Colon (tissue), 2 donors: ENCODE data around the gene MLLT6.

Source experiments
- FAIRE-seq: peaks from 2 replicates; lab custom pipeline; 2012; peaks lifted over from hg19 to GRCh38; lab: Jason Lieb, UNC
- donor health status: control.
- donor health status: control.

Gene MLLT6

DNA sequence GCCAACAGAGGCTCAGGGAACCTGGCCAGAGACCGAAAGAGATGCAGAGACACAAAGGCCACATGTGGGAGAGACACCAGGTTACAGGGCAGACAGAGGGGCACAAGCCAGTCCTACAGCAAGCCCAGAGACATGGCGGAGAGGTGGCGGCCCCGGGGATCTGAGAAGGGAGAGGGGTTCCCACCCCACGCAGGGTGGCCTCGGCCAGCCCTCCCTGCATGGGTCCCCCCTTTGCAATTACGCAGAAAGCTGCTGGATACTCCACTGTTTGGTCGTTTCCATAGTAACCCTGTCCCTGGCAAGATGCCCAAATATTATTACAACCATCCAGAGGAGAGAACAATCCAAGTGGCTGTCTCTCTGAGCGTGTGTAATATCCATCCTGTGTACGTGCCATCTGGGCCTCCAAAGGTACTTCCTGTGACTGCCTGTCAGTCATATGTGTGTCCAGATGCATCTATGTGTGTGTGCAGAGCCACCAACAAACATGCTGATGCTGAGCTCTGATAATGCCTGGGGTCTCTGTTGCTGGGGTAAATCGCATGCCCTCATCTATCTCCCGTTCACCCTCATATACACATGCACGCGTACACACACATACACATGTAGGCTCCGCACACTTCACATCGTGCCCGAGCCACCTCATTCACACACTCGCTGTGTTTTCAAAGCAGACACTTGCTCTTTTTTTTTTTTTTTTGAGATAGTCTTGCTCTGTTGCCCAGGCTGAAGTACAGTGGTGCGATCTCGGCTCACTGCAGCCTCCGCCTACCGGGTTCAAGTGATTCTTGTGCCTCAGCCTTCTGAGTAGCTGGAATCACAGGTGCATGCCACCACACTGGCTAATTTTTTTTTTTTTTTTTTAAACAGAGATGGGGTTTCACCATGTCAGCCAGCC lies 37.6 kb downstream of the MLLT6 start:
- FAIRE-seq, result no peak

DNA sequence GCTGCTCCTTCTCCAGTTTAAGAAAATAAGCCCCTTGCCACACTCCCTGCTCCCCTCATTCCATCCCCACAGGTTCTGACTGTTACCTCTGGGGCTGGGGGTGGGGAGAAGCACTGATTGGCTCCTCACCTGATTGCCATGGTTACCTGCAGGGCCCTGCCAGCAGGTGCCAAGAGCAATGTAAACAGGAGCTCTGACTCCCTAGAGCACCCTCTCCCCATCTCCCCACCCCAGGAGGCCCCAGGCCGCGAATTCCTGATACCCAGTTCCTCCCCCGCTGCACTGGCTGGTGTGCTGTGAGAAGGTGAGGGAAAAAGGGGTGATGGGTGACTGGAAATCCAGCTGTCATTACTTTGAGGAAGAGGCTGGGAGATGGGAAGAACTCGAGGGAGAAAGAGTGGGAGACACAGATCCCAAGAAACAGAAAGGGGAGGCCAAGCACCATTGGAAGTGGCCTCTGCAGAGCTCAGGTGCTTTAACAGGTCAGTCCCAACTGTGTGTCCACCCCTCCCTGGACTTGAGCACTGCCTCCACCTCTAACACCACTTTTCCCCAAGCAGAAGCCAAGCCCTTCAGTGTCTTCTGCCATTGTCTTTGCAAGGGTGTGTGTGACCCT lies 38.6 kb downstream of the MLLT6 start:
- FAIRE-seq, result no peak

DNA sequence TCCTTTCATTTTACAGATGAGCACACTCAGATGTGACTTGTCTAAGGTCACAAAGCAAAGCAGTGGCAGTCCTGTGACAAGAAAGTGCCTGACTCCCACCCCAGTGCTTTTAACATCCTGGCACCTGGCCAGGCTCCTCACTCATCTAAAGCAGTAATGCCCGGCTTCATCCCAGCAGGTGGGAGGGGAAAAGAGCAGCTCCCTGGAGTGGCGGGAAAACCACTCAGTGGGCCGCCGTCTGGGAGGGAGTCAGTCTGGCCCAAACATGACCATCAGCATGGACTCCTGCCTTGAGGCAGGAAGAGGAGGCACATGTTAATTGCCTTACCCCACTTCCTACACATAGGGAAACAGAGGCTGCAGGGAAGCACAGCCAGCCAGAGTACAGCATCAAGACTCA lies 40.5 kb downstream of the MLLT6 start:
- no peak for FAIRE-seq

DNA sequence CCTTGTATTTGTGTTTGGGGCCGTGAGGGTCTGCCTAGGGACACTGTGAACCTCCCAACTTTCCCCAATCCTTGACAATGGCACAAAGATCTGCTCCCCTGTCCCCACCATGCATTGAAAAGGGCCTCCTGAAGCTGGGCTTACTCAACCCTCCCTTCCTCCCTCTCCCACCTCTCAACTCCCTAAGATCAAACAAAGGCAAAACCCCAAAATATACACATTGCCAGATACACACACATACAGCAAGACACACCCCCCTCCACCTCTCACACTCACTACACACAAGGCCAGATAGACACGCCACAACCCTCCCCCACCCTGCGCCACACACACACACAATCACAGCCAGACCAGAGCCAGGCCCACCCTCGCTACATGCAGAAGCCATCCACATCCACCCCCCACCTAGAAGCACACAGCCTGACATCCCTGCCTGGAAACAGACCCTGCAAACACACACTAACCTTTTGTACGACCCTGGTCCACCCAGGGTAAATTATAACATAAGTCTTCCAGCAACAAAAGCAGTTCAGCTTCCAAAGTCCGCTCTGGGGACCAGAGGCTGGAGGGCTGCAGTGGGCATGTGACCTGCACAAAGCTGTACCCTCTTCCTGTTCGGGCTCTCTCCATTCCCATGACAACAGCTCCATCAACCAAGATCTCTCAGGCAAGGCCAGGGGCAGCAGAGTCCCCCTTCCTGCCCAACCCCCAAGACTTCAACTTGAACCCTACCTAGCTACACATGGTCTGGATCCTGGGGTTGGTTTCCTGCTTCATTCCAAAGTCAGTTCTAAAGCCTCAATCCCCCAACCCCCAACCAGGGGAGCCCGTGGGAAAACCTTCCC lies 41.2 kb downstream of the MLLT6 start:
- no peak for FAIRE-seq

DNA sequence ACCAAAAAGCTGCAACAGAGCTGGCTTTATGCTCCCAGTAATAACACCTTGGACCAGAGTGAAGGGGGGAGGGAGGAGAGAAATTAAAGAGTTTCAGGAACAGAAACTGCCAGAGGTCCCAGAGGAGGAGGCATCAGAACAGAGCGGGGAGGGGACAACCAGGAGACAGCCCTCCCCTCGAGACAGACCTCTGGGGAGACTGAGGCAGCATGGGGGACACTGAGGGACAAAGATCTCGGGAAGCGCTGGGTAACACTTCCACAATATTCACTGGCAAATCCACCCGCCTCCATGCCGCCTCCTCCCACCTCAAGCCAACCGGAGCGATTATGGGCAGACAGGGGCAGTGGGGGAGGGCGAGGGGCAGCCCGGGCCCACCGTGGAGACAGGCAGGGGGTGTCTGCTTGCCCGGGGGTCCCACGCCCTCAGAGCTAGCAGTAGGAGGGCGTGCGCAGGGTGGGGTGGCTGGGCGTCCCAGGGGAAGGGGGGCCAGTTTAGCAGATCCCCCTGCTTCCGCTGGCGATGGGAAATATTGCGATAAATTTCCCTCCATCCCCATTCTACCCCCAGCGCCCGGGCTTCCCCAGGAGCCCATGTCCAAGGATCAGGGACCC lies 41.9 kb downstream of the MLLT6 start:
- no peak for FAIRE-seq

DNA sequence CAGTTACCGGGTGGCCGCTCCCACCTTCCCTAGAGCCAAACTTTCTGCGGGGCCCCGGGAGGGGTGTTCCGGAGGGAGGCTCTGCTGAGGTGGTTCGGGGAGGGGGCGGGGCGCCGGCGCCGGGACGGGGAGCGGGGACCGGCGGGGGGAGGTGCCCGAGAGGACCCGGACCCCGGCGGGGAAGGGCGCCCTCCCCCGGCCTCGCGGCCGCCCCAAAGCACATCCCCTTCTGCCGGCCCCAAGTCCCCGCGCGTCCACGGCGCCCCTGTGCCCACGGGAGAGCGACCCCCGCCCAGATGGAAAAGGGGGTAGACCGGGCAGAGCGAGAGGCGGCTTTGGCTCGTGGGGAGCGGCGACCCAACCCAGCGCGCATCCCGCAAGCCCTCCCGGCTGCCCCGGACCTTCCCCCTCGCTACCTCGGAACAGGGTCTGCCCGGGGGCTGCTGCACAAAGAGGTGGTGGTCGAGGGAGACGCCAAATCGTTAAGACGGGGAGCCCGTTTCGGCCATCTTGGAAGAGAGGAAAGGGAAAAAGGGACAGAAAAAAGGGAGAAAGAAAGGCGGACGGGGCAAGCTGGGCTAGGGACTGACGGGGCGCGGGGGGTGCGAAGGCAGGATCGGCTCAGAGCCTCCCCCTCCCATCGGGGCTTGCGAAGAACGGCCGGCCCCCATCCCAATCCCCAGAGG lies 42.5 kb downstream of the MLLT6 start:
- no peak for FAIRE-seq

DNA sequence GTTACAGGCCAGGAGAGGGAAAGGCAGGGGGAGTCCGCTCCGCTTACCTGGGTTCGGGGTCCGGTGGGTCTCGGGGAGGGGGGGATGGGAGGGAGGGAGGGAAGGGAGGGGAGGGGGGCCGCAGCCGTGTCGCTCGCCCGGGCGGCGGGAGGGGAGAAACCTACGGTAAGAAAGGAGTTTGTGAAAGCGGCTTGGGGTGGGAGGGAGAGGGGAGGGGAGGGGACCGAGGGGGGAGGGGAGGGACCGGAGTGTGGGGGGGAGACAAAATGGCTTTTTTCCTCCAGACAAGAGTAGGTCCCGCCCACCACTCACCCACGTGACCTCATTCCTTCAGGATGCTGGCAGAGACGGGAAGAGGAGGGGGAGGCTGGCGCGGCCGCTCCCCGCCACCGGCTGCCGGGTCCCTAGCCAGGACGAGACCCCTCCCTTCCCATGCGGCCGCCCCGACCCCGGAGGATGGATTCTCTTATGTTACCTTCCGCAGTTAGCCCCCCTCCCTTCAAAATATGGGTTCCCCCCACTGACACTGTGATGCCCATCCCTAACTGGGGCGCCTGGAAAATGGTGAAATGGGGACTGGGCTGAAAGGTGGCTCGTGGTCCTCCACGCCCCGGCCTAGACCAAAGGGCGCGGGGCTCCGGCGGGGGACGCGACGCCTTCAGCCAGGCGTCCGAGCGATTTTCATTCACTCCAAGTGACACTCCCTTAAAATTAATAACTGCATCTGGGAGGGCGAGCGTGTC lies 43.2 kb downstream of the MLLT6 start, which contains the start of gene PCGF2:
Gene PCGF2, minus strand, starts transcription at position 188 of the 743 bp plus-strand sequence. CDS start 7,934 bp downstream, outside the sequence.
- no peak for FAIRE-seq

DNA sequence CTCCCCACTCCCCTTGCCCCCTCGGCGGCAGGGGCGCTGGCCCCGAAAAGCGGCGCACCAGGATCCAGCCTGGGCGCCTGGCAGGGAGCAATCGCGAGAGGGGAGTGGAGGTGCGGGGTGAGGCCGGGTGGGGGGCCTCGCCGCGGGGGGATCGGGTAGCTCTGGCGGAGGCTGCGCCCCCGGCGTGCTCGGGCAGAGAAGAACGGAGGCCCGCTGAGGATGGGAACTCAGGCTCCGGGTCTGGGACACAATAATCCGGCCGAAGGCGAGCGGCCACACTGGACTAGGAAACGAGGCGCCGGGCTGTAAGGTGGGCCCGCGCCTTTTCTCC lies 43.8 kb downstream of the MLLT6 start:
- FAIRE-seq, result no peak

DNA sequence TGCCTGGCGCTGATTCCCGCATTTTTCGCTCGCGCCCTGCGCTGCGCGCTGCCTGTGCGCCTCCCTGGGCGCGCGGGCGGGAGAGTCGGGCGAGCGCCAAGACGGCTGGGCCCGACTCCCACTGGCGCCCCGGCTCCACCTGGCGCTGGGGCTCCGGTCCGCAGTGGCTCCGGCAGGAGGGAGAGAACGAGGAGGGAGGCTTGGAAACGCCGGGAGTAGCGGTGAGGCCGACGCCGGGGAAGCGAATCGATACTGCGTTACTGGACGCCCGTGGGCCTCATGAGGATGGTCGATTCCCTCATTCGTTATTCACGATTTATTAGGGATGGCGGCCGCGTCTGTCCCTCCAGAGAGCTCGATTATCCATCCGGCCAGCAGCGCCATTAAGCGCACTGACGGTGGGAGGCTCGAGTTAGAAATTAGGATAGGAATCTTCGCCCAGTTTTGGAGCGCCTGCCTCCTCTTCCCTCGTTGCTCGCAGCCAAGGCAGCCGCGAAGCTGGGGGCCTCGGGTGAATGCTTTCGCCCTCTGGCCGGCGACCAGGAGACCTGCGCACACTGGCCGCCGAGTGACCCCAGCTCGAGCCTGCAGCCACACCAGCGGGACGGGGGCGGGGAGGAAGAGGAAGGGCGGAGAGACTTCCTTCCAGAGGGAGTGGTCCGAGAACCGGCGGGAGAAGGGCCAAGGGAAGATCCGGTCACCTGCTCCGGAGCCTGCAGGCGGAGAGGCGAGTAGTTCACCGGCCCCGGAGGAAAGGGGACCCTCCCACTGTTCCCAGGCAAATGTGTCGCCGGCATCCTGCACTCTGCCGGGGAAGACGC lies 44.4 kb downstream of the MLLT6 start:
- no peak for FAIRE-seq

DNA sequence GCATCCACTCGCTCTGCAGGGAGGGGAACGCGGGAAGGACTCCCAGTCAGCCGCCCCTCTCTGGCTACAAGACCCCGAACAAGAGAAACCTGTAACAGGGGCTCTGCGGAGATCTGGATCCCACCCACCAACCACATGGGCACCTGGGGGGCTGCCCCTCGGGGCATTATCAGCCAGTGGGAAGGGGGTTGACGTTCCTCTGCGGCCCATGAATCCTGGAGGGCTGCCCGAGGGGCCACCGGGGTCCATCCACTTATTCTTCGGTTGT lies 44.9 kb downstream of the MLLT6 start:
- no peak for FAIRE-seq

DNA sequence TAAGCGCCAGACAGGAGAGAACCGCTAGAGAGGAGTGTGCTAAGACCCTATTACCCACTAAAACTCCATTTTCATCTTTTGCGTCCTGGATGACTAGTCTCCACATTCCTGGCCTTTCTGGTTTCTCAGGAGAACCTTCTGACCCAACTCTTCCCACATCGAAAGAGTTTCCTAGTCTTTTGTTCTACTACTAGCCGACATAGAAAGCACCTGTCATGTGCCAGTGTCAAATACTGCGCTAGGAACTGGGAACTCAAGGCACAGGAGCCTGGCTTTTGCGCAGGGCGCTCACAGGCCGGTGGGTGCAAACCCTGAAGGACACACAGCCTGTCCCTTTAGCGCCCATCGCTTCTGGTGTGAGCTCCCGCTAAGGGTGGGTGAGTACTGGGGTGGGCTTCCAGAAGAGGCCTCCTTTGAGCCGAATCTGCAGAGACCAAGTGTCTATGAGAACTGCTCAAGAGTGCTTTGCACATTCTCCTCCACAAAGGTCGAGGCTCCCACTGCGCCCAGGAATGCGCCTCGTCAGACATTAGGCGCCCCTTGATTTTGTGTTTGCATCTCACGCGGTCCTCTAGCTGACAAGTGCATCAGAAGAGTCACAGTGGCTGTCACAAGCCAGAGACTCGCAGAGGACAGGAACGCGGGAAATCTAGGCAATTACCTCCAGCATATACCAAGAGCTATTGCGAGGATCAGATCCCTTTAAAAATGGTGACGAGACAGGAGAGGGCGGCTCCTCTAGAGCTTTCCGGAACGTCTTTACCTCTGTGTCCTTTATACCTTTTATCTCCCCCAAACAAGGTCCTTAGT lies 45.4 kb downstream of the MLLT6 start:
- FAIRE-seq, result no peak

DNA sequence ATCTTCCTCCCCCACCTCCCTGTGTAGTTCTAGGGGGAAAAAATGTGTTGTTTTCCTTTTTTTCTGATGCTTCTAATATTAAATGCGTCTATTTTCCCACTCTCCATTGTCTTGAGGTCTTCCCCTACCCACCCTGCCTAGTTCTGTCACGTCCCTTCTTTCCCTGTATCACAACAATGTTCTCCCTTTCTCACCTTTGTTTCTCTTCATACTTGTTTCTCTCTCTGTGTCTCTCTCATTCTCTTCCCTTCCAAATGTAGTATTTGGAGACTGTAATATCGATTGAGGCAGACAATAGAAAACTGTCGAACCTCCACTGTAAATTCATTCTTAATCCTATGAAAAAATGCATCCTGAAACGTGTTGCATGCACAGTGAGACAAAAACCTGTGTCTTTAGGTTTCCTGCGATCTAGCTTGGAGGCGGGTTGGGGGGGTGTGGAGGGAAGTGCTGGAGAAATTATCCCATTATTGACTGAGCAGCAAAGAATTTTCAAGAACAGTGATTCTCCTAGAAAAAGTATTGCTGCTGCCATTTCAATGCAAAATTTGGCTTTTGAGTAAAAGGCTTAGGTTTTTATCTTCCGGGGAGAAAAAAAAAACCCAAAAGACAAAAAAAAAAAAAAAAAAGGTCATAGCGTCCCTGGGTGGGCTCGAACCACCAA lies 46.2 kb downstream of the MLLT6 start:
- no peak for FAIRE-seq

DNA sequence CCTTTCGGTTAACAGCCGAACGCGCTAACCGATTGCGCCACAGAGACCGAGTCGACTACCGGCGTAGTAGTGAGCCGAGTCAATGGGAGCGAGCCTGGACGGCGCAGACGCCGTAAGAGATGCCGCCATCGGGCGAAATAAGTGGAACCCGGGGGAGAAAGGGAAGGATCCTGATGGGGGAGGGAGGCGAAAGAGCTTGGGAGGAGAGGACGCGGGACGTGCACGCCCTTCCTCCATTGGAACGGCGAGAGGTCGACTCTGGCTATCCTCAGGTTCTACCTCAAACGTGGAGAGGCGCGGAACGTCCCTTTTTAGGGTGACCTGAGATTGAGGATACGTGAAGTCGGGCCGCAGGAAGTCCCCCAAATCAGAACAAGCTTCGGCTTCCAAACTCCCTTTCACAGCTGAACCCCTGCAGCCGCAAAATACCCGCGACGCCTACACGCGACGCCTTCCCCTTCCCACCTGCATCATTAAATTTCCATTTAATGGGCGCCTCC lies 46.8 kb downstream of the MLLT6 start:
- no peak for FAIRE-seq

DNA sequence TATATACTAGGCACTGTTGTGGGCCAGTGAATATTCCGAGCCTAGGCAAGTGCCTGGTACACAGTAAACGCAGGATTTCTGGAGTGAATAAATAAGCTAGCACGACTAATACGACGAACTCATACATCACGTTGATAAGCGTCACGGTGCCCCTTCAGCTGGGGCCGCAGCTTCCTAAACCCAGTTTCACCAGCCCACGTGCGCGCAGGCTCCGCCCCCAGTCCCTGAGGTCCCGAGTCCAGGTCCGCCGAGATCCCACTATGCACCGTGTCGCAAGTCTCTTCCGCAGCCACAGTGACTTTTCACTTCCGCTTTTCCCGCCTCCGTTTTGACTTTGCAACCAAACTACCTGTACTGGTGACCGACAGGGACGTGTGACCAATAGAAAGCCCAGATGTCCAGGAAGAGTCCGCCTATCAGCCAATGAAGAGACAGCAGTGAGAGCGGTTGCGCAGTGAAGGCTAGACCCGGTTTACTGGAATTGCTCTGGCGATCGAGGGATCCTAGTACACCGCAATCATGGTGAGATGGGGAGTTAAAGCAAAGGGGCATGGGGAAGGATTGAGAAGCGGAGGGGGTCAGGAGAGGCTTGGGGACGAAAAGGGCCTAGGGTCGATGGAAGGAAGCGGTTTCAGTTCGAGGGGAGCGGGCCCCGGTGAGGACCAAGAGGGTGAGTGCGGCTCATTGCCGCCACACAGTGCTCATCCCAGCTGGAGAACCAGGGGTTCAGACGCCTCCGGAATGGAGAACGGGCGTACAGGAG lies 47.4 kb downstream of the MLLT6 start, which contains the start of gene PSMB3:
Gene PSMB3, plus strand, starts transcription at position 434 of the 763 bp plus-strand sequence. Its CDS starts 86 bp downstream, at position 520.
- FAIRE-seq, result no peak

DNA sequence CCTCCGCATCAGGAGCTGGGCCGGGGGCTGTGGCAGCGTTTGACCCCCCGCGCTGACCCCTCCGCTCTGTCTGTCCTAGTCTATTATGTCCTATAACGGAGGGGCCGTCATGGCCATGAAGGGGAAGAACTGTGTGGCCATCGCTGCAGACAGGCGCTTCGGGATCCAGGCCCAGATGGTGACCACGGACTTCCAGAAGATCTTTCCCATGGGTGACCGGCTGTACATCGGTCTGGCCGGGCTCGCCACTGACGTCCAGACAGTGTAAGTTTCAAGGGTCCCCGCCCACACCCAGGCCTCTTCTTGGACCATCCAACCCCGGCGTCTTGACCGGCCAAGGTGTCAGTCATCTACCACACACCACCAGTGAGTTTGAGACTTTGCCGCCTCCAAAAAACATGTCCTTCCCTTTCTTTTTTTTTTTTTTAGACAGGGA lies 48.0 kb downstream of the MLLT6 start:
- no peak for FAIRE-seq

DNA sequence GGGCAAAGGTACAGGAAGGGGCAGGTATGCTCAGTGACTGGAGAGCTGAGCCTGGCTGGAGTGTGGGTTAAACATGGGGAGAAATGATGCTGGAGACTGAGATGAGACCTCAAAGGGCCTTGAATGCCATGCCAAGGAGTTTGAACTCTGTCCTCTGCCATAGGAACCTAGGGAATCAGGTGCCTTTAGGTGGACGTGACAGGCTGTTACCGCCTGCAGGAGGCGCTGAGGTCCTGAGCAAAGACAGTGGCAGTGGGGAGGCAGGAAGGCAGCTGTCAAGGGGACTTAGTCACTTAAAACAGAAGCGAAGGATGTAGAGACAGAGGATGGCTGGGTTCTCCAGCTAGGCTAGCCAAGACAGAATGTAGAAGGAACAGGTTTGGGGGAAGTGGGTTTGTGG lies 56.5 kb downstream of the MLLT6 start:
- FAIRE-seq, result no peak

DNA sequence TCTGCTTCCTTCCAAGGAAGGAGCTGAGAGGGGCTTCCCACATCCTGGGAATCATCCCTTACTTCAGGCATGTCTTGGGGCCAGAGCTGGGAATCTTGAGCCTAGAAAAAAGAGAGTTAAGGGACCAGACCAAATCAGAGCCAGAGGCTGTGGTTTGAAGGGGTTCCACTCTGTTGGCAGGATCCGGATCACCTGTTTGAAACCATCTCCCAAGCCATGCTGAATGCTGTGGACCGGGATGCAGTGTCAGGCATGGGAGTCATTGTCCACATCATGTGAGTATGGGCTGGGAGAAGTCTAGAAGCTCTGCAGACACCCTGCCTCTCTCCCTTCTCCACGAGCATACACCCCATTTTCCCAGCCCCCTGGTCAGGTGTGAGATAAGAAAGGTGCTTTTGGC lies 57.2 kb downstream of the MLLT6 start:
- FAIRE-seq, result no peak

DNA sequence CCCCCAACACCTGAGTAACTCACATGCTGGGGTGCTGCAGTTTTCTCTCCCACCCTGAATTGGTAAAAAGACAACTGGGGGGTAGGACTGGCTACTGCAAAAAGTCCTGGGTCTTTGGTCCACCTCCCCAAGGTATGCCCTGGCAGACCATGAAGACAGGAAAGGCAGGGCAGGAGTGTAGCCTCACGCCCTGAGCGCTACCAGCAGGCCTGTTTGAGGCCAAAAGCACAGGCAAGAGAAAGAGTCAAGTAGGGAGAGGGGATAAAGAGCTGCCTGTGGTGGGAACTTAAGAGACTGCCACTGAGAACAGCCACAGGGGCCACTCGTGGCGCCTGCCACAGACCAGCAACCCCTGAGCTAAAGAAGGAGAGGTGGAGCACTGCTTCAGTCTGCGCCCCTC lies 61.3 kb downstream of the MLLT6 start:
- no peak for FAIRE-seq
